Stimulated activated naive CD8-positive, alpha-beta T cell treated with anti-CD3 and anti-CD28 coated beads, Interleukin-15, amount 100 ng/mL, for 72 hours (primary cell): ENCODE measurements around the gene PICK1.

ENCODE experiments used
- ATAC-seq: fragments of 150-1000 bp; cut with Tn5 transposase; 2 replicates; pipeline ENCODE4 v1.10.0; 2021; ENCODE audit warnings: mild to moderate bottlenecking, moderate library complexity
- DNase-seq, 2 donors: peaks; one replicate each; pipeline ENCODE4 v3.0.0; 2021 to 2022
- H3K27ac Mint-ChIP-seq, 2 donors: one replicate each; pipeline ENCODE4 v1.8.0; 2022; ENCODE audit warnings: mild to moderate bottlenecking in 2 of 2, mixed read lengths in 2 of 2, moderate library complexity in 2 of 2
- H3K27me3 Mint-ChIP-seq: one replicate; pipeline ENCODE4 v1.8.0; 2022; ENCODE audit warnings: mixed read lengths
- H3K4me1 Mint-ChIP-seq: one replicate; pipeline ENCODE4 v1.8.0; 2022; ENCODE audit warnings: mild to moderate bottlenecking, mixed read lengths
- H3K4me3 Mint-ChIP-seq, 2 donors: one replicate each; pipeline ENCODE4 v1.8.0; 2022; ENCODE audit warnings: mild to moderate bottlenecking in 2 of 2, mixed read lengths in 2 of 2, moderate library complexity in 1 of 2
- H3K9me3 Mint-ChIP-seq, 2 donors: one replicate each; pipeline ENCODE4 v1.8.0; 2022; ENCODE audit warnings: mixed read lengths in 2 of 2

PICK1 gene

GRCh38 chr22:38056969-38057891 lies at the start of gene PICK1:
TSS of gene PICK1 (plus strand) at chr22:38057404. CDS start at chr22:38057810, 406 bp downstream.
- Mint-ChIP-seq H3K27ac (peak within 1 kb of the TSS; percentile 98 to 99), H3K4me3 (peak within 1 kb of the TSS; percentile 93 to 94), H3K4me1 (peaks cover 25% of the 10 kb centered on the region), H3K27me3 (no peaks in the 10 kb centered on the region), H3K9me3 (no peaks in the 10 kb centered on the region)
- ATAC-seq, result peak; percentile 94
- peak; percentile 81 to 90 for DNase-seq

- Mint-ChIP-seq H3K4me1 (peaks cover 8% of the 10 kb centered on the region), H3K4me3 (no peak overlapping the region), H3K27ac (no peak overlapping the region), H3K27me3 (no peaks in the 10 kb centered on the region), H3K9me3 (no peaks in the 10 kb centered on the region)
- DNase-seq, result no peak
- ATAC-seq, result no peak
Measured at GRCh38 chr22:38009000-38009806, 48.0 kb upstream of the PICK1 start.

GRCh38 chr22:38012604-38013072 lies 44.6 kb upstream of the PICK1 start:
- H3K9me3 Mint-ChIP-seq, result no peaks in the 10 kb centered on the region
- no peaks in the 10 kb centered on the region for H3K27me3 Mint-ChIP-seq
- DNase-seq (no peak), ATAC-seq (no peak)
- H3K4me3 Mint-ChIP-seq, result no peak overlapping the region
- peaks cover 8% of the 10 kb centered on the region for H3K4me1 Mint-ChIP-seq
- H3K27ac Mint-ChIP-seq, result no peak overlapping the region

- DNase-seq (no peak), ATAC-seq (no peak)
- Mint-ChIP-seq H3K27ac (no peak overlapping the region), H3K9me3 (no peaks in the 10 kb centered on the region), H3K4me1 (peaks cover 3% of the 10 kb centered on the region), H3K27me3 (no peaks in the 10 kb centered on the region), H3K4me3 (no peak overlapping the region)
Measured at GRCh38 chr22:38014083-38014482, 43.1 kb upstream of the PICK1 start.

- H3K4me3 Mint-ChIP-seq, result no peak overlapping the region
- ATAC-seq (no peak), DNase-seq (no peak)
- no peak overlapping the region for H3K27ac Mint-ChIP-seq
- no peaks in the 10 kb centered on the region for H3K9me3 Mint-ChIP-seq
- no peaks in the 10 kb centered on the region for H3K27me3 Mint-ChIP-seq
- no peaks in the 10 kb centered on the region for H3K4me1 Mint-ChIP-seq
Measured at GRCh38 chr22:38016182-38017151, 40.7 kb upstream of the PICK1 start.

- H3K9me3 Mint-ChIP-seq, result no peaks in the 10 kb centered on the region
- DNase-seq (no peak), ATAC-seq (no peak)
- H3K4me1 Mint-ChIP-seq, result no peaks in the 10 kb centered on the region
- no peak overlapping the region for H3K27ac Mint-ChIP-seq
- no peak overlapping the region for H3K4me3 Mint-ChIP-seq
- H3K27me3 Mint-ChIP-seq, result no peaks in the 10 kb centered on the region
Measured at GRCh38 chr22:38017272-38017920, 39.8 kb upstream of the PICK1 start.

- H3K27me3 Mint-ChIP-seq, result no peaks in the 10 kb centered on the region
Measured at GRCh38 chr22:38017939-38018885, 39.0 kb upstream of the PICK1 start.

GRCh38 chr22:38018938-38019827 lies 38.0 kb upstream of the PICK1 start:
- H3K27ac Mint-ChIP-seq, result no peak overlapping the region
- no peaks in the 10 kb centered on the region for H3K27me3 Mint-ChIP-seq
- no peaks in the 10 kb centered on the region for H3K4me1 Mint-ChIP-seq
- H3K4me3 Mint-ChIP-seq, result no peak overlapping the region
- no peak for ATAC-seq
- no peak for DNase-seq
- H3K9me3 Mint-ChIP-seq, result no peaks in the 10 kb centered on the region

More at GRCh38 chr22:38017939-38018885, 39.0 kb upstream of the PICK1 start:
- Mint-ChIP-seq H3K27ac (peak overlapping the region in 1 of 2 donors; percentile 54), H3K4me1 (no peaks in the 10 kb centered on the region), H3K4me3 (no peak overlapping the region), H3K9me3 (no peaks in the 10 kb centered on the region)
- ATAC-seq (no peak), DNase-seq (no peak)

GRCh38 chr22:38021206-38021605 lies 36.0 kb upstream of the PICK1 start:
- no peak overlapping the region for H3K27ac Mint-ChIP-seq
- DNase-seq (no peak), ATAC-seq (no peak)
- H3K4me1 Mint-ChIP-seq, result no peaks in the 10 kb centered on the region
- H3K4me3 Mint-ChIP-seq, result no peak overlapping the region
- no peaks in the 10 kb centered on the region for H3K27me3 Mint-ChIP-seq
- H3K9me3 Mint-ChIP-seq, result no peaks in the 10 kb centered on the region

- H3K9me3 Mint-ChIP-seq, result no peaks in the 10 kb centered on the region
- DNase-seq (no peak), ATAC-seq (no peak)
- no peaks in the 10 kb centered on the region for H3K4me1 Mint-ChIP-seq
- H3K27ac Mint-ChIP-seq, result no peak overlapping the region
- no peak overlapping the region for H3K4me3 Mint-ChIP-seq
- H3K27me3 Mint-ChIP-seq, result no peaks in the 10 kb centered on the region
Measured at GRCh38 chr22:38023045-38023444, 34.2 kb upstream of the PICK1 start.

GRCh38 chr22:38025514-38025913 lies 31.7 kb upstream of the PICK1 start:
- Mint-ChIP-seq H3K9me3 (no peaks in the 10 kb centered on the region), H3K4me1 (no peaks in the 10 kb centered on the region), H3K27me3 (no peaks in the 10 kb centered on the region), H3K4me3 (no peak overlapping the region), H3K27ac (no peak overlapping the region)
- DNase-seq (no peak), ATAC-seq (no peak)

- H3K27ac Mint-ChIP-seq, result no peak overlapping the region
- no peaks in the 10 kb centered on the region for H3K9me3 Mint-ChIP-seq
- H3K4me3 Mint-ChIP-seq, result no peak overlapping the region
- ATAC-seq (peak; percentile 35), DNase-seq (no peak)
- no peaks in the 10 kb centered on the region for H3K27me3 Mint-ChIP-seq
- no peaks in the 10 kb centered on the region for H3K4me1 Mint-ChIP-seq
Measured at GRCh38 chr22:38026130-38027111, 30.8 kb upstream of the PICK1 start.
